ENCODE results near the gene TRIM62. TPM values are rescaled to one million over a fixed set of nuclear protein-coding genes. Genes with fewer than 3 reads are reported as not detected.
"Not testable (repeated sequence)": the region's sequence is repeated elsewhere in the genome, so short reads cannot be mapped to it uniquely, and the experiment has no call there.

Gene TRIM62
- total RNA-seq, 1 experiment from 2014 or later, result 0.82 TPM

GRCh38 chr1:33150522-33150921, 31.3 kb downstream of the TRIM62 start:
- Histone ChIP-seq H3K9me3 (no peaks in the 10 kb centered on the region), H3K4me3 (no peak overlapping the region), H3K36me3 (no peaks in the 10 kb centered on the region), H3K27me3 (no peaks in the 10 kb centered on the region)
- no peak for DNase-seq

- Histone ChIP-seq H3K4me3 (no peak overlapping the region), H3K27me3 (no peaks in the 10 kb centered on the region), H3K36me3 (no peaks in the 10 kb centered on the region), H3K9me3 (no peaks in the 10 kb centered on the region)
- no peak for DNase-seq
Observed at GRCh38 chr1:33149453-33150190, 32.2 kb downstream of the TRIM62 start.

GRCh38 chr1:33148615-33149014, 33.2 kb downstream of the TRIM62 start:
- H3K9me3 ChIP-seq, result no peaks in the 10 kb centered on the region
- no peaks in the 10 kb centered on the region for H3K36me3 ChIP-seq
- no peaks in the 10 kb centered on the region for H3K27me3 ChIP-seq
- H3K4me3 ChIP-seq, result no peak overlapping the region
- DNase-seq, result no peak

- no peaks in the 10 kb centered on the region for H3K36me3 ChIP-seq
- DNase-seq, result no peak
- H3K9me3 ChIP-seq, result no peaks in the 10 kb centered on the region
- H3K27me3 ChIP-seq, result no peaks in the 10 kb centered on the region
- no peak overlapping the region for H3K4me3 ChIP-seq
Observed at GRCh38 chr1:33147997-33148314, 33.9 kb downstream of the TRIM62 start.

GRCh38 chr1:33147275-33147996, 34.4 kb downstream of the TRIM62 start:
- DNase-seq, result no peak

GRCh38 chr1:33146003-33146402, 35.8 kb downstream of the TRIM62 start:
- no peak for DNase-seq
- Histone ChIP-seq H3K36me3 (no peaks in the 10 kb centered on the region), H3K9me3 (no peaks in the 10 kb centered on the region), H3K27me3 (no peaks in the 10 kb centered on the region), H3K4me3 (no peak overlapping the region)

More at GRCh38 chr1:33147275-33147996, 34.4 kb downstream of the TRIM62 start:
- H3K4me3 ChIP-seq, result no peak overlapping the region
- no peaks in the 10 kb centered on the region for H3K9me3 ChIP-seq
- no peaks in the 10 kb centered on the region for H3K36me3 ChIP-seq
- H3K27me3 ChIP-seq, result no peaks in the 10 kb centered on the region

- Histone ChIP-seq H3K36me3 (no peaks in the 10 kb centered on the region), H3K27me3 (no peaks in the 10 kb centered on the region), H3K9me3 (no peaks in the 10 kb centered on the region), H3K4me3 (no peak overlapping the region)
- peak; percentile 26 for DNase-seq
Observed at GRCh38 chr1:33143698-33144097, 38.1 kb downstream of the TRIM62 start.

GRCh38 chr1:33143176-33143575, 38.7 kb downstream of the TRIM62 start:
- H3K4me3 ChIP-seq, result no peak overlapping the region
- no peaks in the 10 kb centered on the region for H3K36me3 ChIP-seq
- H3K9me3 ChIP-seq, result no peaks in the 10 kb centered on the region
- H3K27me3 ChIP-seq, result no peaks in the 10 kb centered on the region
- DNase-seq, result peak; percentile 13

- H3K36me3 ChIP-seq, result no peaks in the 10 kb centered on the region
- H3K9me3 ChIP-seq, result no peaks in the 10 kb centered on the region
- H3K27me3 ChIP-seq, result no peaks in the 10 kb centered on the region
- H3K4me3 ChIP-seq, result no peak overlapping the region
- DNase-seq, result no peak
Observed at GRCh38 chr1:33142483-33143064, 39.3 kb downstream of the TRIM62 start.

GRCh38 chr1:33141781-33142180, 40.1 kb downstream of the TRIM62 start:
- H3K4me3 ChIP-seq, result no peak overlapping the region
- no peaks in the 10 kb centered on the region for H3K36me3 ChIP-seq
- H3K27me3 ChIP-seq, result no peaks in the 10 kb centered on the region
- no peak for DNase-seq
- H3K9me3 ChIP-seq, result no peaks in the 10 kb centered on the region

- Histone ChIP-seq H3K27me3 (no peaks in the 10 kb centered on the region), H3K9me3 (no peaks in the 10 kb centered on the region), H3K4me3 (no peak overlapping the region), H3K36me3 (no peaks in the 10 kb centered on the region)
- no peak for DNase-seq
Observed at GRCh38 chr1:33141216-33141615, 40.6 kb downstream of the TRIM62 start.

- Histone ChIP-seq H3K9me3 (no peaks in the 10 kb centered on the region), H3K27me3 (no peaks in the 10 kb centered on the region), H3K36me3 (no peaks in the 10 kb centered on the region), H3K4me3 (no peak overlapping the region)
- no peak for DNase-seq
Observed at GRCh38 chr1:33140153-33141149, 41.4 kb downstream of the TRIM62 start.

- no peak overlapping the region for H3K4me3 ChIP-seq
- no peaks in the 10 kb centered on the region for H3K27me3 ChIP-seq
- no peaks in the 10 kb centered on the region for H3K36me3 ChIP-seq
- no peak for DNase-seq
- no peaks in the 10 kb centered on the region for H3K9me3 ChIP-seq
Observed at GRCh38 chr1:33137800-33138199, 44.0 kb downstream of the TRIM62 start.

- not testable (repeated sequence) for DNase-seq, H3K27me3 ChIP-seq, H3K9me3 ChIP-seq, H3K36me3 ChIP-seq, H3K4me3 ChIP-seq
Observed at GRCh38 chr1:33136041-33136440, 45.8 kb downstream of the TRIM62 start.

GRCh38 chr1:33133478-33134105, 48.3 kb downstream of the TRIM62 start:
- DNase-seq, result no peak
- Histone ChIP-seq H3K36me3 (no peaks in the 10 kb centered on the region), H3K9me3 (no peaks in the 10 kb centered on the region), H3K4me3 (no peak overlapping the region), H3K27me3 (no peaks in the 10 kb centered on the region)

GRCh38 chr1:33132549-33132948, 49.3 kb downstream of the TRIM62 start:
- Histone ChIP-seq H3K36me3 (no peaks in the 10 kb centered on the region), H3K4me3 (no peak overlapping the region), H3K9me3 (no peaks in the 10 kb centered on the region), H3K27me3 (no peaks in the 10 kb centered on the region)
- DNase-seq, result no peak

Data from MG63 (cell line).